ENCODE measurements around the gene REC8. TPM values are rescaled to one million over a fixed set of nuclear protein-coding genes. Genes with fewer than 3 reads are reported as not detected.

The REC8 gene
- total RNA-seq, 1 experiment from 2014 or later, result 0.66 TPM

GRCh38 chr14:24147761-24148428, 24.0 kb upstream of the REC8 start:
- Histone ChIP-seq H3K36me3 (peaks cover 32% of the 10 kb centered on the region), H3K4me3 (peak overlapping the region; percentile 94), H3K27me3 (no peaks in the 10 kb centered on the region), H3K9me3 (no peaks in the 10 kb centered on the region)
- no peak for DNase-seq

GRCh38 chr14:24149302-24149969, 22.4 kb upstream of the REC8 start:
- DNase-seq, result no peak
- Histone ChIP-seq H3K9me3 (no peaks in the 10 kb centered on the region), H3K4me3 (no peak overlapping the region), H3K27me3 (no peaks in the 10 kb centered on the region), H3K36me3 (peaks cover 27% of the 10 kb centered on the region)

DNA sequence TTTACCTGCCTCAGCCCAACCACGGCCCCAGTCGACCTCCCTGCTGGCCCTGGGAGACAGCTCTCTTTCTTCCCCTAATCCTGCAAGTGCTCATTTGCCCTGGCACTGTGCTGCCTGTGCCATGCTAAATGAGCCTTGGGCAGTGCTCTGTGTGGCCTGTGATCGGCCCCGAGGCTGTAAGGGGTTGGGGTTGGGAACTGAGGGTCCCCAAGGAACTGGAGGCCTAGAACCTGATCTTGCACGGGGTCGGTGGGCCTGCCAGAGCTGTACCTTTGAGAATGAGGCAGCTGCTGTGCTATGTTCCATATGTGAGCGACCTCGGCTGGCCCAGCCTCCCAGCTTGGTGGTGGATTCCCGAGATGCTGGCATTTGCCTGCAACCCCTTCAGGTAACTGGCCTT, 21.8 kb upstream of the REC8 start:
- no peak for DNase-seq
- H3K27me3 ChIP-seq, result no peaks in the 10 kb centered on the region
- peaks cover 25% of the 10 kb centered on the region for H3K36me3 ChIP-seq

GRCh38 chr14:24150567-24150966, 21.3 kb upstream of the REC8 start:
- no peak for DNase-seq
- Histone ChIP-seq H3K4me3 (no peak overlapping the region), H3K27me3 (no peaks in the 10 kb centered on the region), H3K36me3 (peaks cover 29% of the 10 kb centered on the region), H3K9me3 (no peaks in the 10 kb centered on the region)

More for the DNA sequence above, 21.8 kb upstream of the REC8 start:
- no peak overlapping the region for H3K4me3 ChIP-seq
- H3K9me3 ChIP-seq, result no peaks in the 10 kb centered on the region

- no peak overlapping the region for H3K4me3 ChIP-seq
Observed at GRCh38 chr14:24150993-24151392, 20.9 kb upstream of the REC8 start.

DNA sequence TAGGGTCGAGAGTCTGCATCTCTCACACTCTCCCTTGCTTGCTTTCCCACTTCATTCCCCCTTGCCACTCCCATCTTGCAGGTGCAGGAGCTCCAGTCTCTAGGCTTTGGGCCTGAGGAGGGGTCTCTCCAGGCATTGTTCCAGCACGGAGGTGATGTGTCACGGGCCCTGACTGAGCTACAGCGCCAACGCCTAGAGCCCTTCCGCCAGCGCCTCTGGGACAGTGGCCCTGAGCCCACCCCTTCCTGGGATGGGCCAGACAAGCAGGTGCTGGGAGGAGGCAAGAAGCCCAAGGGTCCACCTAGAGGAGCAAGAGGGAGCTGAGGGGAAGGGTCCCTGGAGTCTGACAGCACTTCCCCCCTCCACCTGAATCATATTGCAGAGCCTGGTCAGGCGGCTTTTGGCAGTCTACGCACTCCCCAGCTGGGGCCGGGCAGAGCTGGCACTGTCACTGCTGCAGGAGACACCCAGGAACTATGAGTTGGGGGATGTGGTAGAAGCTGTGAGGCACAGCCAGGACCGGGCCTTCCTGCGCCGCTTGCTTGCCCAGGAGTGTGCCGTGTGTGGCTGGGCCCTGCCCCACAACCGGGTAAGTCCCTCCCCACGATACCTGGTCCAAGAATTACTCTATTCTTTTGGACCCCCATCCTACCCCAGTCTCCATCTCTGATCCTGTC, 20.3 kb upstream of the REC8 start:
- no peak for DNase-seq
- no peaks in the 10 kb centered on the region for H3K27me3 ChIP-seq
- no peak overlapping the region for H3K4me3 ChIP-seq
- peaks cover 31% of the 10 kb centered on the region for H3K36me3 ChIP-seq
- H3K9me3 ChIP-seq, result no peaks in the 10 kb centered on the region

More at GRCh38 chr14:24150993-24151392, 20.9 kb upstream of the REC8 start:
- DNase-seq, result no peak
- no peaks in the 10 kb centered on the region for H3K9me3 ChIP-seq
- H3K27me3 ChIP-seq, result no peaks in the 10 kb centered on the region
- H3K36me3 ChIP-seq, result peaks cover 31% of the 10 kb centered on the region

- Histone ChIP-seq H3K27me3 (no peaks in the 10 kb centered on the region), H3K36me3 (peaks cover 20% of the 10 kb centered on the region), H3K9me3 (no peaks in the 10 kb centered on the region), H3K4me3 (no peak overlapping the region)
- DNase-seq, result no peak
Observed at GRCh38 chr14:24155100-24155499, 16.8 kb upstream of the REC8 start.

- no peak for DNase-seq
- H3K9me3 ChIP-seq, result no peaks in the 10 kb centered on the region
- H3K36me3 ChIP-seq, result peaks cover 23% of the 10 kb centered on the region
- no peaks in the 10 kb centered on the region for H3K27me3 ChIP-seq
- no peak overlapping the region for H3K4me3 ChIP-seq
Observed at GRCh38 chr14:24156840-24157239, 15.0 kb upstream of the REC8 start.

- Histone ChIP-seq H3K27me3 (no peaks in the 10 kb centered on the region), H3K4me3 (no peak overlapping the region), H3K36me3 (peaks cover 28% of the 10 kb centered on the region), H3K9me3 (no peaks in the 10 kb centered on the region)
- DNase-seq, result no peak
Observed at GRCh38 chr14:24157331-24157730, 14.5 kb upstream of the REC8 start.

GRCh38 chr14:24159777-24160498, 11.9 kb upstream of the REC8 start:
- no peak for DNase-seq
- H3K9me3 ChIP-seq, result no peaks in the 10 kb centered on the region
- H3K36me3 ChIP-seq, result peaks cover 37% of the 10 kb centered on the region
- no peak overlapping the region for H3K4me3 ChIP-seq
- no peaks in the 10 kb centered on the region for H3K27me3 ChIP-seq

- H3K36me3 ChIP-seq, result peaks cover 32% of the 10 kb centered on the region
- no peak for DNase-seq
- no peaks in the 10 kb centered on the region for H3K27me3 ChIP-seq
- H3K9me3 ChIP-seq, result no peaks in the 10 kb centered on the region
- H3K4me3 ChIP-seq, result no peak overlapping the region
Observed at GRCh38 chr14:24160499-24160849, 11.4 kb upstream of the REC8 start.

DNA sequence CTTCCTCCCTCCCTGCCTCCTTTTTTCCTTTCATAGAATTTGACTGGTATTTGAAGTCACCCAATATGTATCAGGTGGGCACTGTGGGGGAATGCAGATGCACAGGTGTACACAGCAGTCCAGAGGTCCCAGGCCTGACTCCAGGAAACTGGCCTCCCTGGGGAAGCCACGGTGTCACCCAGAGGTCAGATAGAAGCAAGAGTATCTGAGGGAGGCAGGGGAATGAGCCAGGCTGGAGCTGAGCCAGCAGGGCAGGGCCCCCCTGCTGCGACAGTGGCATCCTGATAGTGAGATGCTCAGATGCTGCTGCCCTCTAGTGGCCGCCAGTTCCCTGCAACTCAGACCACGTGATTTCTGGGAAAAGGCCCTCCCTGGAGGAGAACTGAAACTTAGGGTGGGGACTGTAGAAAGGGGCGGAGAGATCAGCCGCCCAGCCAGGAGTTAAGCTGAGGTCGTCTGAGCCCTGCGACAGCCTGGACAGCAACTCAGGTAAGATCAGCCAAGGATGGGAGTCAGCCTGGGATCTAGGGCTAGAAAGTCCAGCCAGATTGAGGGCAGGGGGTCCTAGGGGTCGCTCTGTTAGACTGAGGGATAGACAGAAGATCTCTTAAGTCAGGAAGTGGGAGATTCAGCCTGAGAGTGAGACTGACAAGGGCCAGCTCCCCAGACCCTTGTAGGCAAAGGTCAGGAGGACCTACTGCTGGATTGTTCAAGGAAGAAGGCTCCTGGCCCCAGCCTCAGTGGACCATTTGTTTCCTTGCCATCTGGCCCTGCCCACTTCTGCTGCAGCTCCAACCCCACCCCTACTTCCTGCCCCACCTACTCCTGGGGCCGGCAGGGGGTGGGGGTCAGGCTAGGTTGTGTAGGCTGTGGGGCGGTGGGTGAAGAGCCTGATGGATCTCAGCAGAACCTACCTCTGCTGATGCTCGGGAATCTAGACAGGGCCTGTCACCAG, 10.8 kb upstream of the REC8 start, which contains the start of gene IRF9:
Gene IRF9 (plus strand): TSS at position 416 of the 955 bp plus-strand sequence. CDS start 880 bp downstream, outside the sequence.
- Histone ChIP-seq H3K4me3 (peak within 1 kb of the TSS; percentile 57), H3K36me3 (peaks cover 28% of the 10 kb centered on the region), H3K9me3 (no peaks in the 10 kb centered on the region), H3K27me3 (no peaks in the 10 kb centered on the region)
- DNase-seq, result peak; percentile 86

- Histone ChIP-seq H3K36me3 (peaks cover 28% of the 10 kb centered on the region), H3K4me3 (peak overlapping the region; percentile 57), H3K27me3 (no peaks in the 10 kb centered on the region), H3K9me3 (no peaks in the 10 kb centered on the region)
- DNase-seq, result no peak
Observed at GRCh38 chr14:24162093-24162492, 9.8 kb upstream of the REC8 start.

DNA sequence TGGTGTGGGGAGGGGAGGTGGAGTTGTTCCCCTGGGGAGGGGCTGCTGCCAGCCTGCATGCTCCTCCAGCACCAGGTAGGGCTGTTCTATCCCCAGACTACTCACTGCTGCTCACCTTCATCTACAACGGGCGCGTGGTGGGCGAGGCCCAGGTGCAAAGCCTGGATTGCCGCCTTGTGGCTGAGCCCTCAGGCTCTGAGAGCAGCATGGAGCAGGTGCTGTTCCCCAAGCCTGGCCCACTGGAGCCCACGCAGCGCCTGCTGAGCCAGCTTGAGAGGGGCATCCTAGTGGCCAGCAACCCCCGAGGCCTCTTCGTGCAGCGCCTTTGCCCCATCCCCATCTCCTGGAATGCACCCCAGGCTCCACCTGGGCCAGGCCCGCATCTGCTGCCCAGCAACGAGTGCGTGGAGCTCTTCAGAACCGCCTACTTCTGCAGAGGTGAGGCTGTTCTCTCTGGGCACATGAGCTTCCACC, 7.3 kb upstream of the REC8 start:
- Histone ChIP-seq H3K27me3 (no peaks in the 10 kb centered on the region), H3K36me3 (peaks cover 28% of the 10 kb centered on the region)

DNA sequence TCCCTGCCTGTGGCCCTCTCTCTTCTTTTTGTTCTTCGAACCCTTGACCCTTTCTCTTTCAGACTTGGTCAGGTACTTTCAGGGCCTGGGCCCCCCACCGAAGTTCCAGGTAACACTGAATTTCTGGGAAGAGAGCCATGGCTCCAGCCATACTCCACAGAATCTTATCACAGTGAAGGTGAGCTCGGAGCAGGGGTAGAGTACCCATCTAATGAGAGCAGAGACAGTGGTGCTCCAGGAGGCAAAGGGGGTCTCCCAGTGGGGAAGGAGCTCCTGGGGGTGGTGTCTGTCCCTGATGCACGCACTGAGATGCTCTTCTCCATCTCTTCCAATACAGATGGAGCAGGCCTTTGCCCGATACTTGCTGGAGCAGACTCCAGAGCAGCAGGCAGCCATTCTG, 6.1 kb upstream of the REC8 start:
- Histone ChIP-seq H3K4me3 (no peak overlapping the region), H3K9me3 (no peaks in the 10 kb centered on the region), H3K36me3 (peaks cover 22% of the 10 kb centered on the region)

More for the DNA sequence above, 7.3 kb upstream of the REC8 start:
- H3K4me3 ChIP-seq, result no peak overlapping the region
- H3K9me3 ChIP-seq, result no peaks in the 10 kb centered on the region
- no peak for DNase-seq

More for the DNA sequence above, 6.1 kb upstream of the REC8 start:
- no peak for DNase-seq
- no peaks in the 10 kb centered on the region for H3K27me3 ChIP-seq
